IMR-90 (cell line): Measurements from ENCODE around the gene VILL. TPM values are rescaled to one million over a fixed set of nuclear protein-coding genes. Genes with fewer than 3 reads are reported as not detected.

Experiments used
- ATAC-seq: fragments of 200-7000 bp; cut with Tn5 transposase; 2 replicates; pipeline ENCODE4 v1.9.1; 2020; ENCODE audit warnings: low read depth, mild to moderate bottlenecking, moderate library complexity
- BruUV-seq: library from RNA; stranded (reverse); fragments of 400-500 nt; replicated peaks from 2 replicates; lab custom pipeline; 2021; lab: Mats Ljungman, UMichigan
- CTCF ChIA-PET: fragments of 300-600 bp; formaldehyde crosslinking; extraction: SDS; loops from one replicate; lab custom pipeline; 2021; ENCODE audit warnings: antibody characterized with exemption; lab: Yijun Ruan, JAX
- POLR2A ChIA-PET: fragments of 300-600 bp; sonication (Branson Sonifier 250); formaldehyde crosslinking; loops from one replicate; lab custom pipeline; 2022; ENCODE audit warnings: antibody characterized with exemption; ENCODE audit not compliant: unreplicated experiment; lab: Charles Lee
- DNase-seq: peaks from one replicate; pipeline ENCODE4 v3.0.0; 2013
- H2AFZ ChIP-seq: replicated peaks from 2 replicates; pipeline ENCODE3; 2013; ENCODE audit warnings: low read length, mild to moderate bottlenecking; ENCODE audit not compliant: poor library complexity
- H2AK5ac ChIP-seq: 2 replicates; pipeline ENCODE4 v1.6.1; 2013; ENCODE audit warnings: low read depth, low read length, inconsistent platforms
- H2AK9ac ChIP-seq: replicated peaks from 2 replicates; pipeline ENCODE3; 2013; ENCODE audit warnings: mild to moderate bottlenecking, low read depth, low read length, moderate library complexity; ENCODE audit not compliant: poor library complexity
- H2BK120ac ChIP-seq: 2 replicates; pipeline ENCODE4 v1.6.1; 2013; ENCODE audit warnings: low read depth, low read length, inconsistent platforms
- H2BK15ac ChIP-seq: 3 replicates; pipeline ENCODE4 v1.6.1; 2013; ENCODE audit warnings: low read depth, low read length, inconsistent platforms
- H2BK20ac ChIP-seq: 2 replicates; pipeline ENCODE4 v1.6.1; 2013; ENCODE audit warnings: low read depth, mild to moderate bottlenecking, inconsistent platforms, low read length, moderate library complexity
- H2BK5ac ChIP-seq: 2 replicates; pipeline ENCODE4 v1.6.1; 2013; ENCODE audit warnings: mild to moderate bottlenecking, low read depth, low read length, inconsistent platforms; ENCODE audit not compliant: poor library complexity, severe bottlenecking
- H3K14ac ChIP-seq: replicated peaks from 2 replicates; pipeline ENCODE4 v1.6.1; 2013; ENCODE audit warnings: low read depth, low read length, inconsistent platforms
- H3K18ac ChIP-seq: 2 replicates; pipeline ENCODE4 v1.6.1; 2013; ENCODE audit warnings: low read depth, low read length, control low read depth
- H3K23ac ChIP-seq: 2 replicates; pipeline ENCODE4 v1.6.1; 2013; ENCODE audit warnings: low read depth, low read length, inconsistent platforms
- H3K27ac ChIP-seq: 2 replicates; pipeline ENCODE4 v1.5.1; 2013; ENCODE audit warnings: mild to moderate bottlenecking, control low read depth, low read length; ENCODE audit not compliant: insufficient read depth
- H3K27me3 ChIP-seq: 2 replicates; pipeline ENCODE4 v1.6.1; 2013; ENCODE audit warnings: low read length; ENCODE audit not compliant: control insufficient read depth, insufficient read depth
- H3K36me3 ChIP-seq: 2 replicates; pipeline ENCODE4 v1.6.1; 2013; ENCODE audit warnings: low read length, mixed read lengths; ENCODE audit not compliant: control insufficient read depth, insufficient read depth
- H3K4ac ChIP-seq: 2 replicates; pipeline ENCODE4 v1.6.1; 2013; ENCODE audit warnings: low read depth, low read length, inconsistent platforms
- H3K4me1 ChIP-seq: 2 replicates; pipeline ENCODE4 v1.6.1; 2013; ENCODE audit warnings: low read length, mixed read lengths; ENCODE audit not compliant: control insufficient read depth, insufficient read depth
- H3K4me2 ChIP-seq: 2 replicates; pipeline ENCODE4 v1.6.1; 2013; ENCODE audit warnings: low read depth, mild to moderate bottlenecking, control low read depth, low read length, moderate library complexity
- H3K4me3 ChIP-seq: 2 replicates; pipeline ENCODE4 v1.5.1; 2013; ENCODE audit warnings: low read depth, mild to moderate bottlenecking, control low read depth, low read length, moderate library complexity; ENCODE audit not compliant: insufficient read depth
- H3K56ac ChIP-seq: 2 replicates; pipeline ENCODE4 v1.6.1; 2013; ENCODE audit warnings: low read length, inconsistent platforms; ENCODE audit not compliant: insufficient read depth; ENCODE audit errors: extremely low read depth
- H3K79me1 ChIP-seq, 2 experiments: 2 replicates each; pipeline ENCODE4 v1.6.1; 2013; ENCODE audit warnings: low read length in 2 of 2, inconsistent platforms in 1 of 2, low read depth in 1 of 2
- H3K9ac ChIP-seq: 2 replicates; pipeline ENCODE4 v1.6.1; 2013; ENCODE audit warnings: low read depth, low read length, control low read depth
- H3K9me1 ChIP-seq: 2 replicates; pipeline ENCODE4 v1.6.1; 2013; ENCODE audit warnings: low read length, inconsistent platforms; ENCODE audit not compliant: insufficient read depth
- H3K9me3 ChIP-seq: 2 replicates; pipeline ENCODE4 v1.6.1; 2013; ENCODE audit warnings: low read length; ENCODE audit not compliant: control insufficient read depth, insufficient read depth
- H4K20me1 ChIP-seq: 2 replicates; pipeline ENCODE4 v1.6.1; 2013; ENCODE audit warnings: low read length, inconsistent platforms; ENCODE audit not compliant: insufficient read depth
- H4K5ac ChIP-seq: 2 replicates; pipeline ENCODE4 v1.6.1; 2013; ENCODE audit warnings: mild to moderate bottlenecking, low read depth, low read length, control low read depth
- H4K8ac ChIP-seq, 2 experiments: 2 replicates each; pipeline ENCODE4 v1.6.1; 2013; ENCODE audit warnings: low read depth in 2 of 2, low read length in 2 of 2, control low read depth in 1 of 2, inconsistent platforms in 1 of 2
- H4K91ac ChIP-seq: 2 replicates; pipeline ENCODE4 v1.6.1; 2013; ENCODE audit warnings: low read depth, low read length, inconsistent platforms; ENCODE audit not compliant: insufficient read depth
- BHLHE40 ChIP-seq: fragments of 150-350 bp; IDR thresholded peaks from 2 replicates; pipeline ENCODE4 v1.6.1; 2016; ENCODE audit warnings: mild to moderate bottlenecking, low read depth, low read length
- CEBPB ChIP-seq: IDR thresholded peaks from 2 replicates; pipeline ENCODE4 v1.6.1; 2012; ENCODE audit warnings: low read depth, low read length, improper control_type of control experiment
- CHD1 ChIP-seq: IDR thresholded peaks from 2 replicates; pipeline ENCODE4 v1.6.1; 2012; ENCODE audit warnings: low read depth, low read length, improper control_type of control experiment
- CTCF ChIP-seq: conservative IDR thresholded peaks from 2 replicates; pipeline ENCODE4 v1.5.1; 2012; ENCODE audit warnings: mild to moderate bottlenecking, low read depth, low read length, improper control_type of control experiment
- FOS ChIP-seq: fragments of 150-350 bp; IDR thresholded peaks from 2 replicates; pipeline ENCODE4 v1.6.1; 2016; ENCODE audit warnings: low read depth, low read length
- MAFK ChIP-seq: IDR thresholded peaks from 2 replicates; pipeline ENCODE4 v1.6.1; 2012; ENCODE audit warnings: low read depth, low read length, improper control_type of control experiment
- MAZ ChIP-seq: IDR thresholded peaks from 2 replicates; pipeline ENCODE4 v1.6.1; 2012; ENCODE audit warnings: low read depth, mild to moderate bottlenecking, low read length, improper control_type of control experiment, moderate library complexity, borderline replicate concordance
- MXI1 ChIP-seq: IDR thresholded peaks from 2 replicates; pipeline ENCODE4 v1.6.1; 2012; ENCODE audit warnings: low read depth, mild to moderate bottlenecking, low read length, moderate library complexity, borderline replicate concordance
- NFE2L2 ChIP-seq: fragments of 150-350 bp; IDR thresholded peaks from 2 replicates; pipeline ENCODE4 v1.6.1; 2016; ENCODE audit warnings: low read depth, mild to moderate bottlenecking, low read length
- POLR2A ChIP-seq: IDR thresholded peaks from 2 replicates; pipeline ENCODE4 v1.6.1; 2012; ENCODE audit warnings: mild to moderate bottlenecking, low read depth, low read length
- RAD21 ChIP-seq: IDR thresholded peaks from 2 replicates; pipeline ENCODE4 v1.6.1; 2012; ENCODE audit warnings: low read length, improper control_type of control experiment
- RCOR1 ChIP-seq: IDR thresholded peaks from 2 replicates; pipeline ENCODE4 v1.6.1; 2012; ENCODE audit warnings: mild to moderate bottlenecking, low read length, improper control_type of control experiment; ENCODE audit not compliant: insufficient replicate concordance
- RFX5 ChIP-seq: IDR thresholded peaks from 2 replicates; pipeline ENCODE4 v1.8.0; 2012; ENCODE audit warnings: low read depth, mild to moderate bottlenecking, low read length, moderate library complexity
- SMC3 ChIP-seq: fragments of 150-350 bp; IDR thresholded peaks from 2 replicates; pipeline ENCODE4 v1.6.1; 2016; ENCODE audit warnings: low read depth, mild to moderate bottlenecking, antibody characterized with exemption, low read length, moderate library complexity
- USF2 ChIP-seq: fragments of 150-350 bp; IDR thresholded peaks from 2 replicates; pipeline ENCODE4 v1.6.1; 2017; ENCODE audit warnings: mild to moderate bottlenecking, antibody characterized with exemption, low read length, low read depth
- WGBS, 2 experiments: methylation state at CpG; one replicate each; pipeline versions ENCODE4 v1.1.5 to v1.1.7; 2013; ENCODE audit warnings: missing lambda C conversion rate in 2 of 2; ENCODE audit not compliant: insufficient read length in 1 of 2; ENCODE audit errors: extremely low coverage in 2 of 2; 5-methylcytosine and 5-hydroxymethylcytosine counted together
- dilution Hi-C: fragments of 300-500 bp; cut with HindIII; formaldehyde crosslinking; loops from one replicate; pipeline ENCODE4 v1.14.3; 2018; ENCODE audit warnings: low sequenced_read_pairs; ENCODE audit not compliant: unreplicated experiment
- in situ Hi-C: fragments of 300-500 bp; cut with MboI; formaldehyde crosslinking; loops from 3 replicates; pipeline ENCODE4 v1.14.3; 2019; ENCODE audit warnings: low sequenced_read_pairs, inconsistent platforms, mixed read lengths
- intact Hi-C: fragments of 100-400 bp; cut with micrococcal nuclease; formaldehyde crosslinking; loops from 2 replicates; pipeline ENCODE4 v1.10.0; 2022
- polyA plus RNA-seq, 3 experiments: library from polyadenylated mRNA; depleted of rRNA; stranded (reverse); fragments of >200 nt; gene quantifications; 2 replicates each; pipeline ENCODE4 v1.2.3, GENCODE V29; 2012; ENCODE audit warnings: low replicate concordance in 1 of 3
- total RNA-seq: library from RNA; depleted of rRNA; stranded (reverse); fragments of >200 nt; gene quantifications from 2 replicates; pipeline ENCODE4 v1.2.3, GENCODE V29; 2012

VILL gene
- total and polyA plus RNA-seq, 2 of the 4 experiments (the other 2 are of a cell fraction): 2.3 to 4.7 TPM

DNA sequence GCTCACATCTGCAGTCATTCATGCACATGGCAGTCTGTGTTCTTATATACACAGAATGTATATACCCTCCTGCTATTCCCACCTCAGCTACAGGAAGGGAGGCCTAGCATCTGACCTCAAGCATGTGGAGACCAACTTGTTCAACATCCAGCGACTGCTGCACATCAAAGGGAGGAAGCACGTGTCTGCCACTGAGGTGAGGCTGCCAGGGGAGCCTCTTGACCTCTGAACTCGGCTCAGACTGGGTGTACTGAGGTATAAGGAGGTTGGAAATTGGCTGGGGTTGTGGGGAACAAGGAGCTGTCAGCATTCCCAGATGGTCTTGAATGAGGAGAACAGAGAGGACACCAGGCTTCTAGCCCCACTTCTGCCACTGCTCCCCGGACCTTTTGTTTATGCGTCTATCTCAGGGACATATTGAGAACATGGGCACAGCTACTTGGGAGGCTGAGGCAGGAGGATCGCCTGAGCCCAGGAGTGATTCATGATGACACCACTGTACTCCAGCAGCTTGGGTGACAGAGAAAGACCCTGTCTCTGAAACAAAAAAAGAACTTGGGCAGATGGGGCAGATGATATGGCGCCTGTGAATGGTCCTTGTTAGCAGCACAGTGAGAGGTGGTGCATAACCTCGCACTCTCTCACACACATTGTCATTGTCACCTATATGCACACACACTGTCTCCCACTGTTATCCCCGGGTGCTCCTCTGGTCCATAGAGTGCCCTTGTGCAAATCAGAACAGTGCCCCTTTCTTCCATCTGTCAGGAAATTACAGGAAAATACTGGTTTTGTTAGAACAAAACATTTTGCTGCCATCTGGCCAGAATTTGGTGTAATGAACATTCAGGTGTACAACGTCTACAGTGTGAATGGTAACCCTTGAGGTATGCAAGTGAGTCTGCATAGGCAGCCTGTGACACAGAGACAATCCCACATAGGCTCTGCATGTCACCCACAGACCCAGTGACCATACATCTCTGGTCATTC lies 5.4 kb downstream of the VILL start:
- H3K27me3 ChIP-seq: no peaks in the 10 kb centered on the region; the same call in 1 of the 2 replicates
- POLR2A ChIA-PET: no interaction called here
- H2BK15ac ChIP-seq: no peak overlapping the region
- H3K18ac ChIP-seq: no peak overlapping the region
- no peak for DNase-seq
- no peak overlapping the region for H4K91ac ChIP-seq
- H3K79me1 ChIP-seq: peaks cover 3 to 19% of the 10 kb centered on the region in 2 experiments; a peak in 2 of 4 replicates
- no peak overlapping the region for H2BK20ac ChIP-seq
- H3K4me1 ChIP-seq: peaks cover 12% of the 10 kb centered on the region
- ATAC-seq: no peak
- no peak overlapping the region for H3K4me3 ChIP-seq
- H2AK5ac ChIP-seq: peak overlapping the region; percentile 57; the same call in 1 of the 2 replicates
- in situ Hi-C loops: no loop called here
- WGBS, 2 experiments: 79% methylated on average over 5 of the region's 10 CpGs; no CpG with 5 or more reads in 1 of the 2 experiments
- H2BK120ac ChIP-seq: no peak overlapping the region
- H2AK9ac ChIP-seq: no peak overlapping the region
- BruUV-seq: no TSS peak
- H3K23ac ChIP-seq: no peak overlapping the region
- H3K9ac ChIP-seq: no peak overlapping the region
- no peaks in the 10 kb centered on the region for H3K9me3 ChIP-seq
- CTCF ChIA-PET: interaction anchor here (0.5 to 1.7 kb wide), 13 partner anchors 10 to 143 kb away, joined by 3 to 16 read pairs (median 3); no protein-coding TSS in a partner anchor
- no peak overlapping the region for H4K5ac ChIP-seq
- no peak overlapping the region for H4K8ac ChIP-seq
- no peak overlapping the region for H3K14ac ChIP-seq
- H3K27ac ChIP-seq: no peak overlapping the region
- no peaks in the 10 kb centered on the region for H4K20me1 ChIP-seq
- intact Hi-C loops: loop anchor here (1.0 kb wide), 1 partner anchor 141 kb away; no protein-coding TSS in a partner anchor
- H3K56ac ChIP-seq: no peak overlapping the region
- H3K9me1 ChIP-seq: peaks cover 15% of the 10 kb centered on the region
- H2AFZ ChIP-seq: no peak overlapping the region
- dilution Hi-C loops: no loop called here
- no peak overlapping the region for H3K4me2 ChIP-seq
- H2BK5ac ChIP-seq: no peak overlapping the region
- H3K4ac ChIP-seq: no peak overlapping the region; the same call in 1 of the 2 replicates
- peaks cover 5% of the 10 kb centered on the region for H3K36me3 ChIP-seq
- no peak for TF ChIP-seq RCOR1
- no peak for TF ChIP-seq MXI1
- no peak for TF ChIP-seq MAZ
- TF ChIP-seq RFX5: no peak
- TF ChIP-seq SMC3: no peak
- no peak for TF ChIP-seq MAFK
- no peak for TF ChIP-seq POLR2A
- TF ChIP-seq CHD1: no peak
- TF ChIP-seq CTCF: no peak
- TF ChIP-seq BHLHE40: no peak
- no peak for TF ChIP-seq NFE2L2
- no peak for TF ChIP-seq CEBPB
- no peak for TF ChIP-seq RAD21
- TF ChIP-seq FOS: no peak
- no peak for TF ChIP-seq USF2
